NCI-H82 (cell line): Measurements from ENCODE around the gene ETV6.

ENCODE experiments used
- DNase-seq: peaks from one replicate; lab custom pipeline; 2025; lab: John Stamatoyannopoulos, UW

The ETV6 gene

GRCh38 chr12:11718105-11718504 lies 68.6 kb downstream of the ETV6 start:
- no peak for DNase-seq

- no peak for DNase-seq
These were observed 69.3 kb downstream of the ETV6 start for GRCh38 chr12:11718768-11719253.

DNA sequence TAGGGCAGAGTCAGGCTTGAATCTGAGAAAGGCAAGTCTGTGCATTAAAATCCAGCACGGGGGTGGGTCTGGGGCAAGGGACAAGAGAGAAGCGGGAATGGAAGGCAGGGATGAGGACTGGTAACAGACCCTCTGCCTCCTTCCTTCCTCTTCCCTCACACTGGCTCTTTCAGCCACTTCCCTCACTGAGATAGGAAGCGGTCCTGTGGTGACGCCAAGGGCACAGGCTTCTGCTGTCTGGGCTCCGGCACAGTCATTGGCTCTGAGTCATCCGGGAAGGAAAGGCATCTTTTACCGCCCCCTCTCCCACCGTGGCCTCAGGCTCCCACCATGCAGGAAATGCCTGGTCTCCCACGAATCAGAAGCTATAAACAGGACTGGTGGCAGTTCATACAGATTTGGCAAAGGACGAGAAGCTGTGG lies 70.2 kb downstream of the ETV6 start:
- no peak for DNase-seq

DNA sequence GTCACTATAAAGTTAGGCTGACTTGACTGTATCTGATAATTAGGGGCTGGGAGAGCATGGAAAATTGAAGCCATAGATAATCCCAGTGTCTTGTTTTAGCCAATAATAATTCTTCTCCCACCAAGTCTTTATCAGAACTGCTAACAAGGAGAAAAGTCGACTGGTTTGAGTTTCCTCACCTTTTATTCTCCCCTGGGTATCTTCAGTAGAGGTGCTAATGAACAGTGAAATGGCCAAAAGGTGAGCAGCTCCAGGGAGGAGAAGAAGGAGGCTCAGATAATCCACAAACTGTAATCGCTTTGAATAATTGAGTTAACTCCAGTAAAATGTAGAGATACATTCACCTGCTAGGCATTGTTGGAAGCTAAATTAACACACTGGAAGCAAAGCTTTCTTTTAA lies 72.6 kb downstream of the ETV6 start:
- no peak for DNase-seq

DNA sequence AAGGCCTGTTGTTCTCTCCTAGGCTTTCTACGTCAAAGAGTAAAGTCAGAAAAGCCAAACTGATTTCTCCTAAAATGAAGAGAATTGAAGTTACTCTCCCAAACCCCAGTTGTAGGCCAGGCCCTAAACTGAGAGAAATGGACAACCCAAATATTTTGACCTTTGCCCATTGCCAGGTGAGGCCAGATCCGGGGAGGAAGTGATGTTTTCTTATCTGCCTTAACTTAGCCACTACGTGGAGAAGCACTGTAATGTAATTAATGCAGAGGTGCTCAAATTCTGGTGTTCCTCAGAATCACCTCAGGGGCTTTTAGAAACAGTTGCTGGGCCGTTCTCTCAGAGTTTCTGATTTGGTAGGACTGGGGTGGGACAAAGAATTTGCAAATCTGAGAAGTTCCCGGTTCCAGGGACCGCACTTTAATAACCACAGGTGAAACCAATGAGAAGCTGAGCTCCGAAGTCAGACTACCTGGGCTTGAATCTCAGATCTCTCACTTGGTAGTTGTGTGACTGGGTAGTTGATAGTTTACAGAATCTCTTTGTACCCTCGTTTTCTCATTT lies 73.2 kb downstream of the ETV6 start:
- no peak for DNase-seq

GRCh38 chr12:11723993-11724392 lies 74.5 kb downstream of the ETV6 start:
- DNase-seq, result no peak

DNA sequence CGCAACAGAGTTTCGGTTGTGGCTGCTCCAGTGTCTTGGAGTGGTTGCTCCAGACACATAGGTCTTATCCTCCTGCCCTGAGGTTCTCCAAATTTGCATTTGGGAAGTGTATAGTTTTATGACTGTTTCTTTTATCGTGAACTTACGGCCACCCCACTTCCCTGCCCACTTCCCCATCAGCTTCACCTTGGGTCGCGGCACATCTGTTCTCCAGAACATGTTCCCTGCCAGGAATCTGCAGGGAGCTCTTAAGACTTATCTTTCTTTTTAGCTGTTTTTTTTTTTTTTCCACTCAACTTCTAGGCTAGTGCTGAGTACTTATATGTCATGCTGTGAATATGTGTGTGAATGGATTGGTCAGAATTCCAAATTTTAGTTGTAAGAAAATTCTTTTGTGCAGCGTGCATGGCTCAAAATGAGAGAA lies 75.4 kb downstream of the ETV6 start:
- no peak for DNase-seq

- DNase-seq, result no peak
These were observed 76.2 kb downstream of the ETV6 start for GRCh38 chr12:11725686-11726085.

DNA sequence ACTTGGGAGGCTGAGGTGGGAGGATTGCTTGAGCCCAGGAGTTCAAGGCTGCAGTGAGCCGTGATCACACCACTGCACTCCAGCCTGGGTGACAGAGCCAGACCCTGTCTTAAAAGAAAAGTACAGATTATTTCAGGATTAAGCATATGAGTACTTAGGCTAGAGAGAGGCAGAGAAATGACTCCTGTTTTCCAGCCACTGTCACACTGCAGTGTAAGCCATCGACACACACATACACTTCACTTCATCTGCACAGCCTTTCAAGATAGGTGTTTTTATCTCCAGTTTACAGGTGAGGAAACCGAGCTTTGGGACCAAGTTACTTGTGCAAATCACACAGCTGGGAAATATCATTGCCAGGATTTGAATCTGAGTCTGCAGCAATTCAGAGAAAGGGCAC lies 77.2 kb downstream of the ETV6 start:
- DNase-seq, result no peak

DNA sequence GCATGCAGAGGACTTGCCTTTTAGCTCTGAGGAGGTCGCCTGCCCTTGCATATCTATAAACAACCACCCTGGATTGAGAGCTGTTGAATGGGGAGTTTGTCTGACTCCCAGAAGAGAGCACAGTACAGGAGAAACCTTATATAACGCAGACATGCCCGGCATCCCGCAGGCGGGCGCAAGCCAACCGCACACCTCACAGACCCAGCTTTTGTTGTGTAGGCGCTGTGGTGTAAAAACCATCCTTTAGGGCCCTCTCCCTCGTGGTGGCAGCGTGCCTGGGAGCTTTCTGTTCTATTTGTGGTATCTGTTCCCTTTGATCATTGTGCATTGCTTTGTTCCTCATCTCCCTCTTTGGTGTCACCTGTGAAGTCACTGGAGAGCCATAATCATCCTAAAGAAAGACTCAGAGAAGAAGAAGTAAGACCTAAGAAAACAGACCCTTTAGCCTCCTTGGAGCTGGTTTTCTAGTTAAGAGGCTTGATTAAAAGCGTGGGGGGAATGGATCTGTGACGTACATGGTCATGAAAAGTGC lies 77.7 kb downstream of the ETV6 start:
- DNase-seq, result no peak

DNA sequence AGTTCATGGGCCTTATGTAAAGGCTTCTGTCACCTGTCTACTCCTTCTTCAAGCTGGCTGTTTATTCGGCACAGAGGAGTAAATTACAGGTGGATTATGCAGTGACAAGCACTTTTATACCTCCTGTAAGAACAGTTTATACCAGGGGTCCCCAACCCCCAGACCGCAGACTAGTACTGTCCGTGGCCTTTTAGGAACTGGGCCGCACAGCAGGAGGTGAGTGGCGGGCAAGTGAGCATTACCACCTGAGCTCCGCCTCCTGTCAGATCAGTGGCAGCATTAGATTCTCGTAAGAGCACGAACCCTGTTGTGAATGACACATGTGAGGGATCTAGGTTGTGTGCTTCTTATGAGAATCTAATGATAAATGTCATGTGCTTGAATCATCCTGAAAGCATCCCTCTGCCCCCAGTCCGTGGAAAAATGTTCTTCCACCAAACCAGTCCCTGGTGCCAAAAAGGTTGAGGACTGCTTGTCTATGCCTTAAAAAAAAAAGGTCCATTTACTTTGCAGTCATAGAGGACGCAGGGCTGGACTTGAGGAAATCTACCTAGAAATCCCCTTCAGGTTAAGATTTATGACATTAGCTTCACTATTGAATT lies 78.8 kb downstream of the ETV6 start:
- no peak for DNase-seq

- no peak for DNase-seq
These were observed 79.5 kb downstream of the ETV6 start for GRCh38 chr12:11729008-11729407.

DNA sequence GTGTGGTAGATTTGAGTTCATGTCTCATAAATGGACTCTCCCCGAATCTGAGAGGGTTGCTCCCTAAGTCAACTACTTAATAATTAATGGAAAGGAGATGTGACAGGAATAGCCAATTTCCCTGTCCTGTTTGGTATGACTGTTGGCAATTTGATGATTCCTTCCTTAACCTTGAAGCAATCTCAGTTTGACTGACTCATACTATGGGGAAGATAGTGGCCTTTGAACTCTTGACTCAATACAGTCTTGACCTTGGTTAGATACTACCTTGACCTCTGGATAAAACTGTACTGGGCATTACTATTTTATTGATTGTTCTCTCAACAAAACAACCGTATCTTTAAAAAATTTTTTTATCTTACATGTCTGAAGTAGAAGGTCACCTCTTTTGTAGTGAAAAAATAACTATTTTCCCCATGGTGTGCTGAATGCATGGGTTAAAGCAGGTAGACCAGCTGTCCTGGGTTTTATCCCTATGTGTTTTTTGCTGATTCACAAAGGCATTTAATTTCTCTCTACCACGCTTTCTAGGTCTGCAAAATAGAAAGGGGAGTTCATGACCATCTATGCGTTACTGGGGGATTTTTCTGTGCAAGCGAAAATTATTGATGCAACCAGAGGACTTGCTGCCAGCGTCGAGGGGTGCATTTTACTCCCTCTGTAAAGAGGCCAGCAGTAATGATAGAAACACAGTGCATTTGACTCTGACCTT lies 80.1 kb downstream of the ETV6 start:
- no peak for DNase-seq

DNA sequence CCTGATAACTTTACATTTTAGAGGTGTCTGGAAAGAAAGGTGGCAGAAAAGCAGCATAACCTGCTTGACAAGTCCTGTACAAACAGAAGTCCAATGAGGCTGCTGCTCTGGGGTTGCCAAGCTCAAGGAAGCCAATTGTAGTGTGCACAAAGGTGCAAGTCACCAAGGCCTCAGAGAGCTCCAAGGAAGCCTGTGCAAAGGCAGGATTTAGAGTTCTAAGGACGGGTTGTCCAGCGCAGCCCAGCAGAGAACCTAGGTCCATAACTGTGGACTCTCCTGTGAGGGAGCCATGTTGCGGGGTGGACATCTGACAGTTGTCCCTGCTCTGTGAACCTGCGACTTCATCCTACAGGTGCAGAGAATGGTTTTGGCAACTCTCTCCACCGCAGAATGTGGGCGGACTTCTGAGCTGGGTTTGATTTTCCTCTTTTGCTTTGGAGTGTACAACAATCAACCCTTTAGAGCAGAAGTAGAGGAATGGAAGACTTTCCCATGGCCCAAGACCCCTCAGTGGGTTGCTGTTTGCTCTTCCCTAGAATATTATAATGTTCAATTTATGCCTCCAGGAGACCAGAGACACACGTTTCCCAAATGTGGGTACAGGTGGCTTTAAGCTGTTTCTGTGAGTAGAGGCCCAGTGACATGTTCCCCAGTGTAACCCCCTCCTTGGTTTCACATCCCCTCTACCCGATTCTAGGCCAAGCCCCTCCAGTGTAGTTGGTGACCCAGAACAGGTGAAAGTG lies 81.0 kb downstream of the ETV6 start:
- no peak for DNase-seq

DNA sequence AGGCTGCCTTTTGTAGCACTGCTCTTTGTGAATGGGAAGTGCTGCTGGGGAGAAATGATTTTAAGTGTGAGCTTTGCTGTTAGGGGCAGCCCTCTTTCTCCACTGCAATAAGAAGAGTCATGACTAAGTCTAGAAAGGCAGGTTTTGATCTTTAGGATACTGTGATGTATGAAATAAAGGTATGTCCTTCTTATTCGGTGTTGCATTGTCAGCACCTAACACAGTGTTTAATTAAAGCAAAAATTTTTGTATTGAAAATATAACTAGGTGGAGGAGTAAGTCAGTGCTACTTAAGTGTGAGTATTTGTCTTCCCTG lies 81.5 kb downstream of the ETV6 start:
- no peak for DNase-seq

- DNase-seq, result no peak
These were observed 82.0 kb downstream of the ETV6 start for GRCh38 chr12:11731455-11731854.

DNA sequence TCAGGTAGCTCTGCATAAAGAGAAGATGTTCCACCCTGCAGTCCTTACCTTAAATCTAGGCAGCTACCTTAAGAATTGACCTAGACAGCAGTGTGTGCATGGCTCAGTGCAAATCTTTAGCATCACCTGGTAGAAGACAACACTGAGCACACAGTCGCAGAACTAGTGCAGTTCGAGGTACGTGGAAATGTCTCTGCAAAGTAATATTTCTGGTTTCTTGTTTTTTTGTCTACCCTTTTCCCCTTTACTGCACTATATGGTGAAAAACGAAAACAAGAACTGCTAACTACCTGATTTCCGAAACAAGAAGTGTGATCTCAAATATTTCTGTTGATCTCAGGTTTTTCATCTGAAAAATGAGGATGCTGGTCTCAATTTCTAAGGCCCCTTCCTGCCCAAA lies 82.5 kb downstream of the ETV6 start:
- DNase-seq, result no peak

DNA sequence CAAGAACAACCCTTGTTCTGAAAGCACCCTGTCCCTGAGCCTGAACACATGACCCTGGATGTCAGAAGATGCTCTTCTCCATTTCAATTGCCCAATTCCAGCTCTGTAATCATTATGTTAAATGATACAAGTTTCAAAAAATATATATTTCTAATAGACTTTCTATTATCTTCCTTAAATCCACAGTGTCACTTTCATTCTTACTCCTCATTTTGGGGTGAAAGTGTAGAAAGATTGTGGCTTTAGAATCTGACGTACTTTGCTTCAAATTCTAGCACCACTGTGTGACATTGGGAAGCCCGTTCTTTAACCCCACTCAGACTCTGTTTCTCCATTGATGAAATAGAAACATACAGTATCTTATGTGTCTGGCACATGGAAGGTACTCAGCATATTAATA lies 83.2 kb downstream of the ETV6 start:
- no peak for DNase-seq

GRCh38 chr12:11734580-11735180 lies 85.2 kb downstream of the ETV6 start:
- no peak for DNase-seq

GRCh38 chr12:11738450-11738849 lies 89.0 kb downstream of the ETV6 start:
- no peak for DNase-seq

DNA sequence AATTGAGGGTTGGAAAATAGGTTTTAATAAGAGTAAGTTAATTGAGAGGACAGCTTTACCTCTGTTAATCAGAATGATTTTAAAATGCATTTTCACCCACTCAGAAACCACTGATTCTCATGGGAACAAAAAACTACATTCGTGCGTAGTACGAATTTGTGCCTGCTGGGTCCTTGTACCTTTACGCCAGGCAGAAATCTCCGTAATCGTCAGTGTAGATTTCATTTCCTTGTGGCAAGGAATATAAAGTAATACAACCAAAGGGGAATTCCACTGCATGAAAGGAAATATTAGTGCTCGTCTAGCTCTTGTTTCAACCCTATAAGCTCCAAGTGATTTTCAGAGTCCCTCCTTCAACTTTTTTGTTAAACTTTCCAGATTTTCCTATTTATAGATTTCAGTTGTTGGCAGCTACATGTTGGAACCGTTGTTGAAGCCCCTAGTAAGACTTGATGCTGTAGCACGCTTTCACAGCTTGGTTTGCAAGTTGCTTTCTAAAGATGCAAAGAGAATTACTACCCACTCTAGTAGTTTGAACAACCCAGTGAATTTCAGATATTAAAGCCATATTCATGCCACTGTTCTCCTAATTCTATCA lies 90.6 kb downstream of the ETV6 start:
- no peak for DNase-seq
